H1 (cell line): ENCODE results near the gene CC2D1A. TPM values are rescaled to one million over a fixed set of nuclear protein-coding genes. Genes with fewer than 3 reads are reported as not detected.

Experiments used
- CHD1 ChIP-seq: IDR thresholded peaks from 2 replicates; pipeline ENCODE4 v1.6.1; 2012; ENCODE audit warnings: low read depth, low read length, improper control_type of control experiment
- CHD7 ChIP-seq: fragments of 300-600 bp; sonication (generic); IDR thresholded peaks from 2 replicates; pipeline ENCODE4 v1.7.1; 2012; ENCODE audit warnings: low read length, moderate library complexity, mild to moderate bottlenecking, inconsistent platforms; ENCODE audit not compliant: insufficient replicate concordance
- polyA plus RNA-seq, 7 experiments: library from polyadenylated mRNA; depleted of rRNA in 3 of 7; stranded (reverse) in 5 of 7; unstranded in 2 of 7; fragments of >200 nt in 5 of 7; fragments of 200-250 nt in 2 of 7; gene quantifications; 1 replicate in 5 of 7; 2 replicates in 1 of 7; 4 replicates in 1 of 7; pipeline versions ENCODE4 v1.2.1 to v1.2.3, GENCODE V29; 2011 to 2013; ENCODE audit warnings: missing spikeins in 2 of 7, mixed read lengths in 2 of 7
- total RNA-seq: library from RNA; stranded (reverse); fragmentation: NEBNext Ultra II Directional; extraction: Animal tissue kit (Norgen Biotek cat#: 25700); gene quantifications from 2 replicates; pipeline ENCODE4 v1.2.1, GENCODE V29; 2021

CC2D1A gene
- total and polyA plus RNA-seq, 2 of the 8 experiments (the other 6 are each of a cell fraction or from before 2014, with no cell fraction given) = 12.5 to 33.0 TPM

- TF ChIP-seq CHD7 = no peak
- TF ChIP-seq CHD1 = no peak
- TF ChIP-seq, all 59 proteins: peak for 1
Measured at GRCh38 chr19:13873834-13874515, 32.0 kb upstream of the CC2D1A start (continued).
